Lower lobe of right lung (tissue), 2 donors: Measurements from ENCODE around the gene VWA7. TPM values are rescaled to one million over a fixed set of nuclear protein-coding genes. Genes with fewer than 3 reads are reported as not detected.
A peak's percentile ranks its signal among the peaks of the same experiment; 100 is the strongest.

Experiments
- ATAC-seq, 2 donors: fragments of 200-7000 bp; cut with Tn5 transposase; one replicate each; pipeline ENCODE4 v1.9.1; 2020 to 2022; ENCODE audit warnings: mild to moderate bottlenecking in 2 of 2, moderate library complexity in 2 of 2
- DNase-seq: peaks from one replicate; pipeline ENCODE4 v3.0.0-alpha.2; 2020
- H3K27ac ChIP-seq: fragments of 200-600 bp; one replicate; pipeline ENCODE4 v1.8.0; 2022
- H3K27me3 ChIP-seq: fragments of 200-600 bp; one replicate; pipeline ENCODE4 v1.8.0; 2022; ENCODE audit warnings: low read depth
- H3K36me3 ChIP-seq: fragments of 200-600 bp; one replicate; pipeline ENCODE4 v1.8.0; 2022; ENCODE audit warnings: mild to moderate bottlenecking
- H3K4me1 ChIP-seq: fragments of 200-600 bp; one replicate; pipeline ENCODE4 v1.8.0; 2022
- H3K4me3 ChIP-seq: fragments of 200-600 bp; one replicate; pipeline ENCODE4 v1.8.0; 2022; ENCODE audit warnings: mild to moderate bottlenecking
- H3K9me3 ChIP-seq: fragments of 200-600 bp; one replicate; pipeline ENCODE4 v1.8.0; 2022
- CTCF ChIP-seq: fragments of 200-600 bp; IDR thresholded peaks from one replicate; pipeline ENCODE4 v1.8.0; 2022; ENCODE audit warnings: antibody characterized with exemption, mild to moderate bottlenecking
- intact Hi-C: fragments of 100-400 bp; cut with DNase I; formaldehyde crosslinking; loops from one replicate; pipeline ENCODE4 v1.11.0; 2022
- total RNA-seq: library from RNA; stranded (reverse); fragmentation: NEBNext Ultra II Directional; extraction: Animal tissue kit (Norgen Biotek cat#: 25700); gene quantifications from one replicate; pipeline ENCODE4 v1.2.1, GENCODE V29; 2021
- donor health status: DM: no; HTN: yes; CAD: no; lungs with severe emphysema.

Gene VWA7
- total RNA-seq, 1 donor from 2014 or later, result 4.2 TPM

DNA sequence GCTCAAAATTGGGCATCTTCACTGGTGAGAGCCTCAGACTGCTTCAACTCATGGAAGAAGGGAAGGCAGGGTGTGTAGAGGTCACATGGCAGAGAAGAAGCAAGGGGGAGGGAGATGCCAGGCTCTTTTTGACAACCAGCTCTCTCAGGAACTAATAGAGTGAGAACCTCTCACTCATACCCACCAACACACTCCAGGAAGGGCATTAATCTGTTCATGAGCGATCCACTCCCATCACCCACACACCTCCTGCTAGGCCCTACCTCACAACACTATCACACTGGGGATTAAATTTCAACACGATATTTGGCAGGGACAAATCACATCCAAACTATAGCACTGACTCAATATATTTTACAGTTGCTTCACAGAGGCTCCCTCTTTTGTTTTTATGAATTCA lies 35.3 kb downstream of the VWA7 start:
- Histone ChIP-seq H3K9me3 (no peaks in the 10 kb centered on the region), H3K4me1 (peaks cover 36% of the 10 kb centered on the region), H3K36me3 (peaks cover 4% of the 10 kb centered on the region), H3K27ac (no peak overlapping the region), H3K27me3 (no peaks in the 10 kb centered on the region), H3K4me3 (no peak overlapping the region)
- intact Hi-C loops, result no loop called here
- DNase-seq (no peak), ATAC-seq (no peak)
- TF ChIP-seq CTCF, result no peak

DNA sequence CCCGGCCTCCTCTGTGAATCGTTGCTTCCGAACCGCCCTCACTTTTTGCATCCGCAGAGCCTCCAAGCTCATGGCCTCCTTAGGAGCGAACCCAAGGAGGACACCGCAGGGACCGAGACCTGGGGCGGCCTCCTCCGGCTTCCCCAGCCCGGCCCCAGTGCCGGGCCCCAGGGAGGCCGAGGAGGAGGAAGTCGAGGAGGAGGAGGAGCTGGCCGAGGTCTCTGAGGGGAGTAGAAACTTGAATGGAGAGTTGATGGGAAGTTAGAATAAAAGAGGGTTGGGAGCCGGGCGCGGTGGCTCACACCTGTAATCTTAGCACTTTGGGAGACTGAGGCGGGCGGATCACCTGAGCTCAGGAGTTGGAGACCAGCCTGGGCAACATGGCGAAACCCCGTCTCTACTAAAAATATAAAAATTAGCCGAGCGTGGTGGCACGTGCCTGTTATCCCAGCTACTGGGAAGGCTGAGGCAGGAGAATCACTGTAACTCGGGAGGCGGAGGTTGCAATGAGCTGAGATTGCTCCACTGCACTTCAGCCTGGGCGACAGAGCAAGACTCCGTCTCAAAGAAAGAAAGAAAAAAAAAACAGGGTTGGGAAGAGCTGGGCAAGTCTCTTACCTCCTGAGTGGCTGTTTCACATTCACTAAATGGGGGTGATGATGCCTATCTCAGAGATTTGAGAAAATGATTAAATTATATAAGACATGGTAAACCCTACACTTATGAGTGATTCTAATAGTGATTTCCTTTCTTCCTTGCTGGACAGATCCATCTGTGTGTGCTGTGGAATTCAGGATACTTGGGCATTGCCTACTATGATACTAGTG lies 36.5 kb downstream of the VWA7 start:
- ATAC-seq (peak; percentile 7), DNase-seq (peak; percentile 72)
- Histone ChIP-seq H3K36me3 (peaks cover 4% of the 10 kb centered on the region), H3K4me3 (peak overlapping the region; percentile 90), H3K27ac (peak overlapping the region; percentile 76), H3K27me3 (no peaks in the 10 kb centered on the region), H3K4me1 (peaks cover 39% of the 10 kb centered on the region), H3K9me3 (no peaks in the 10 kb centered on the region)
- intact Hi-C loops, result no loop called here
- TF ChIP-seq CTCF, result no peak

DNA sequence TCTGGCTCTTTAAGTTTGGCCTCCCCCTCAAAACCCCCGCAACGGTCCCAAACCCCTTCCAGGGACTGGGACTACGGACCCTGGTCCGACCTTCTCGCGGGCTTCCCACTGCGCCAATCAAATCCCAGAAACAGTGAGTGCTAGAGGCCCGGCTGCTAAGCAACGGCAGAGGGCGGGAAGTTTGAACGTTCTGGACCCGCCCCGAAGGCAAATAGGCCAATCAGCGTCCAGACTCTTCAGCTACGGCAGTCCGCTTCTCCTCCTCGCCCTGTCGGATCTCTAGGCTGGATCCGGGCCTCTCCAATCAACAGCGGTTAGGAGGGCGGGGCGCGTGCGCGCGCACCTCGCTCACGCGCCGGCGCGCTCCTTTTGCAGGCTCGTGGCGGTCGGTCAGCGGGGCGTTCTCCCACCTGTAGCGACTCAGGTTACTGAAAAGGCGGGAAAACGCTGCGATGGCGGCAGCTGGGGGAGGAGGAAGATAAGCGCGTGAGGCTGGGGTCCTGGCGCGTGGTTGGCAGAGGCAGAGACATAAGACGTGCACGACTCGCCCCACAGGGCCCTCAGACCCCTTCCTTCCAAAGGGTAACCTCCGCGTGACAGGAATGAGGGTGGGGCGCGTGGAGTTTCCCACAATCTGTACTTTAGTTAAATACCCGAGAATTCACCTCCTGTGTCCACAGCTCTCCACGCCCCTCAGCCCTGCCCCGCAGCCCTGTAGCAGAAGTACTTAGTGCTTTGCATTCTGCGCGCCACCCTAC lies 37.3 kb downstream of the VWA7 start, which contains the start of gene MSH5:
TSS of gene MSH5 (plus strand) at position 367 of the 758 bp plus-strand sequence. CDS start 462 bp downstream, outside the sequence.
- intact Hi-C loops, result loop anchor here (10.0 kb wide), 1 partner anchor 95 kb away; no protein-coding TSS in a partner anchor
- ATAC-seq, result peak; percentile 92 to 96
- DNase-seq, result peak; percentile 98
- no peak for TF ChIP-seq CTCF
- H3K4me1 ChIP-seq, result peaks cover 39% of the 10 kb centered on the region
- no peaks in the 10 kb centered on the region for H3K9me3 ChIP-seq
- peak within 1 kb of the TSS; percentile 90 for H3K4me3 ChIP-seq
- H3K27me3 ChIP-seq, result no peaks in the 10 kb centered on the region
- H3K27ac ChIP-seq, result peak within 1 kb of the TSS; percentile 93
- peaks cover 4% of the 10 kb centered on the region for H3K36me3 ChIP-seq

DNA sequence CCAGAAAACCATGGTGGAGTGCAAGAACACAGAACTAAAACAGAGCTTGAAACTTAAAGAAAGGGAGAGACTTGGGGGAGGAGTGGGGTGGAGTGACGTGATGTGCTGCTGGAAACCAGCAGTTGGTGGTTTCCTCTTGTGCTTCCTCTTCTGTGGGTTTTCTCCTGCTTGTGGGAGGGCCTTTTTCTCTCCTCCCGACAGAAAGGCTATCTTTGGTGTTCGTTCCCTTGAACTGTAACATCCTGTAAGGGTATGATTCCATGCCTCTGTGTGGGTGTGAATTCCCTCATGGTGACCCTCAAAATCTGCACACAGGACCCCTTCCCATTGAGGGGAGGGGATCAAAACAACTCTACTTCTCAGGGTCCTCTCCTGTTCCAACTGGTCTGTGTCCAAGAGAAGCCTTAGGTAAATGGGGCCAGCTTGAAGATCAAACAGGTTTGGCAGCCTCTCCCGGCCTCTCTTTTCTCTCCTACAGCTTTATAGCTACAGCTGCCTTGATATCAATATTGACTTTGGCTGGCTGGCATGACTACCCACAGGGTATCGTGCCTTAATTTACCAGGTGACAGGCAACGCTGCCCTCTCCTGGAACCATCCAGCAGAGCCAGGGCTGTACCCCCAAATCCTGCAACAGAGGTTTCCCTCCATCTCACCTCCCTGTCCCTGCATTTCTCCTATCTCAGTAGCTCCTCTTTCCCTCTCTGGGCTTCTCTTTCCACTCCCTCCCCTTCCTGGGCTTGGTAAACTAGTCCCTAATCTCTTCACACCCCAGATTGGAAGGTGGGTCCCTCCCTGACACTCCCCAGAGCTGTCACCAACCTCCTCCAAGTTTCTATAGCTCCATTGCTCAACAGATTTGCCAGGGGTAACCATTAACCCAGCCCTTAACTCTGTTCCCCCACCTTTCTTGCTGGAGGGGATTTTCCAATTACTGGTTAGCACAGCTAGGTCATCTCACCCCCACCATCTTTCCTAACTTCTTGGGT lies 38.8 kb downstream of the VWA7 start:
- Histone ChIP-seq H3K4me1 (peaks cover 55% of the 10 kb centered on the region), H3K9me3 (no peaks in the 10 kb centered on the region), H3K4me3 (peak overlapping the region; percentile 86), H3K27ac (peak overlapping the region; percentile 93), H3K27me3 (no peaks in the 10 kb centered on the region), H3K36me3 (peaks cover 15% of the 10 kb centered on the region)
- DNase-seq, result peak; percentile 75
- peak; percentile 11 to 47 for ATAC-seq
- intact Hi-C loops, result loop anchor here (10.0 kb wide), 1 partner anchor 97 kb away; no protein-coding TSS in a partner anchor
- TF ChIP-seq CTCF, result peak; percentile 13
